Glutamatergic neuron (in vitro differentiated cells): ENCODE measurements around the gene HELZ2. TPM values are rescaled to one million over a fixed set of nuclear protein-coding genes. Genes with fewer than 3 reads are reported as not detected.

ENCODE experiments used
- DNase-seq: peaks from one replicate; pipeline ENCODE4 v3.0.0; 2022
- H3K27ac Mint-ChIP-seq: one replicate; pipeline ENCODE4 v1.8.0; 2020; ENCODE audit warnings: mild to moderate bottlenecking, mixed read lengths, inconsistent platforms; ENCODE audit not compliant: unreplicated experiment
- H3K27me3 Mint-ChIP-seq: one replicate; pipeline ENCODE4 v1.8.0; 2020; ENCODE audit warnings: mild to moderate bottlenecking, moderate library complexity, mixed read lengths, inconsistent platforms; ENCODE audit not compliant: unreplicated experiment
- H3K36me3 Mint-ChIP-seq: one replicate; pipeline ENCODE4 v1.8.0; 2020; ENCODE audit warnings: mild to moderate bottlenecking, mixed read lengths, inconsistent platforms; ENCODE audit not compliant: unreplicated experiment
- H3K4me1 Mint-ChIP-seq: one replicate; pipeline ENCODE4 v1.8.0; 2020; ENCODE audit warnings: mild to moderate bottlenecking, low read depth, mixed read lengths, inconsistent platforms; ENCODE audit not compliant: unreplicated experiment
- H3K4me3 Mint-ChIP-seq: one replicate; pipeline ENCODE4 v1.8.0; 2020; ENCODE audit warnings: mild to moderate bottlenecking, mixed read lengths, inconsistent platforms; ENCODE audit not compliant: unreplicated experiment
- H3K9me3 Mint-ChIP-seq: one replicate; pipeline ENCODE4 v1.8.0; 2020; ENCODE audit warnings: mild to moderate bottlenecking, moderate library complexity, mixed read lengths, inconsistent platforms; ENCODE audit not compliant: unreplicated experiment
- total RNA-seq: library from RNA; stranded (reverse); fragmentation: NEBNext Ultra II Directional; extraction: Animal tissue kit (Norgen Biotek cat#: 25700); gene quantifications from one replicate; pipeline ENCODE4 v1.2.1, GENCODE V29; 2021; ENCODE audit not compliant: unreplicated experiment
- TF ChIP-seq, protein P1 (sequence below): fragments of 200-600 bp; sonication (generic); IDR thresholded peaks from one replicate; pipeline ENCODE4 v1.5.0; 2021; ENCODE audit not compliant: partially characterized antibody, unreplicated experiment

HELZ2 gene
- total RNA-seq, 1 donor from 2014 or later = 87.7 TPM

DNA sequence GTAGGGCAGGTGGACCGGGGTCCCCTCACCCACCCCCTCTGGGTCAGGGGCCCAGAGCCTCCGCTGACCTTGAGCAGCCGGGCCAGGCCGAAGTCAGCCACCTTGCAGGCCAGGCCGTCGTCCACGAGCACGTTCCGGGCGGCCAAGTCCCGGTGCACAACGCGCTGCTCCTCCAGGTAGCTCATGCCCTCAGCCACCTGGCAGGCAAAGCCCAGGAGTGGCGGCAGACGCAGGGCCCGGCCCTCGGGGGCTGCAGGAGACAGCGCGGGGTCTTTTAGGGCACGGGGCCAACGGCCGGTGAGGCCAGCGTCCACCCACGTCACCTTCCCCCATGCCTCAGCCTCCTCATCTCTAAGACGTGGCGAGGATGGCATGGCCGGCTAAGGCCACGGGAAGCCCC, 32.7 kb downstream of the HELZ2 start:
- Mint-ChIP-seq H3K36me3 (peaks cover 5% of the 10 kb centered on the region), H3K27me3 (peaks cover 6% of the 10 kb centered on the region), H3K9me3 (peaks cover 8% of the 10 kb centered on the region), H3K27ac (no peak overlapping the region), H3K4me3 (no peak overlapping the region), H3K4me1 (peaks cover 3% of the 10 kb centered on the region)
- TF ChIP-seq, protein P1, sequence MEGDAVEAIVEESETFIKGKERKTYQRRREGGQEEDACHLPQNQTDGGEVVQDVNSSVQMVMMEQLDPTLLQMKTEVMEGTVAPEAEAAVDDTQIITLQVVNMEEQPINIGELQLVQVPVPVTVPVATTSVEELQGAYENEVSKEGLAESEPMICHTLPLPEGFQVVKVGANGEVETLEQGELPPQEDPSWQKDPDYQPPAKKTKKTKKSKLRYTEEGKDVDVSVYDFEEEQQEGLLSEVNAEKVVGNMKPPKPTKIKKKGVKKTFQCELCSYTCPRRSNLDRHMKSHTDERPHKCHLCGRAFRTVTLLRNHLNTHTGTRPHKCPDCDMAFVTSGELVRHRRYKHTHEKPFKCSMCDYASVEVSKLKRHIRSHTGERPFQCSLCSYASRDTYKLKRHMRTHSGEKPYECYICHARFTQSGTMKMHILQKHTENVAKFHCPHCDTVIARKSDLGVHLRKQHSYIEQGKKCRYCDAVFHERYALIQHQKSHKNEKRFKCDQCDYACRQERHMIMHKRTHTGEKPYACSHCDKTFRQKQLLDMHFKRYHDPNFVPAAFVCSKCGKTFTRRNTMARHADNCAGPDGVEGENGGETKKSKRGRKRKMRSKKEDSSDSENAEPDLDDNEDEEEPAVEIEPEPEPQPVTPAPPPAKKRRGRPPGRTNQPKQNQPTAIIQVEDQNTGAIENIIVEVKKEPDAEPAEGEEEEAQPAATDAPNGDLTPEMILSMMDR = no peak
- DNase-seq = no peak

DNA sequence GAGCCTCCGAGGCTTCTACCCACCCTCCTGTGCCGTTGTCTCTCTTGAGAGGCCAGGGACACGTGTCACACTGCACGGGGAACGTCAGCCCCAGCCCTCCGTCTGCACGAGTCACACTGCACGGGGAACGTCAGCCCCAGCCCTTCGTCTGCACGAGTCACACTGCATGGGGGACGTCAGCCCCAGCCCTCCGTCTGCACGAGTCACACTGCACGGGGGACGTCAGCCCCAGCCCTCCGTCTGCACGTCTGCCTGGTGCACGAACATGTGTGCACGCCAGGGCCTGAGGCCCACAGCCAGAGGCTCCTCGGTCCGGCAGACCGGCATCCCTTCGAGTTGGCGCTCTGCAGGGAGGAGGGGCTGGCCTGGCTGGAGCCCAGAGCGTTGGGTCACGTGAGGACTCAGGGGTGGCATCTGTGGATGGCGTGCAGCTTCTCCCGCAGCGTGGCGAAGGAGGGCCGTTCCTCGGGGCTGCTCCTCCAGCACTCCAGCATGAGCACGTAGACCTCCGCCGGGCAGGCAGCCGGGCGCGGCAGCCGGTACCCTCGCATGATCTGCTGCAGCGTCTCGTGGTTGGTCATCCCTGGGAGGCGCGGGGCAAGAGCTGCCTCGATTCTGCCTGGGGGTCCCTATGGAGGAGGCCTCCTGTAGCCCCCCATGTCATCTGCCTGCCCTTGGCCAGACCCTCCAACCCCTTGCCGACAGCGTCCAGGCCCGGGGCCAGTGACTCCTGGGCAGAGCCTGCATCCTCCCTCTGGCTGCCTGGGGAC, 33.4 kb downstream of the HELZ2 start:
- peaks cover 8% of the 10 kb centered on the region for H3K27me3 Mint-ChIP-seq
- peaks cover 5% of the 10 kb centered on the region for H3K36me3 Mint-ChIP-seq
- DNase-seq = no peak
- H3K4me3 Mint-ChIP-seq = no peak overlapping the region
- TF ChIP-seq, protein P1 = no peak
- H3K4me1 Mint-ChIP-seq = peaks cover 5% of the 10 kb centered on the region
- H3K27ac Mint-ChIP-seq = no peak overlapping the region
- peaks cover 8% of the 10 kb centered on the region for H3K9me3 Mint-ChIP-seq

DNA sequence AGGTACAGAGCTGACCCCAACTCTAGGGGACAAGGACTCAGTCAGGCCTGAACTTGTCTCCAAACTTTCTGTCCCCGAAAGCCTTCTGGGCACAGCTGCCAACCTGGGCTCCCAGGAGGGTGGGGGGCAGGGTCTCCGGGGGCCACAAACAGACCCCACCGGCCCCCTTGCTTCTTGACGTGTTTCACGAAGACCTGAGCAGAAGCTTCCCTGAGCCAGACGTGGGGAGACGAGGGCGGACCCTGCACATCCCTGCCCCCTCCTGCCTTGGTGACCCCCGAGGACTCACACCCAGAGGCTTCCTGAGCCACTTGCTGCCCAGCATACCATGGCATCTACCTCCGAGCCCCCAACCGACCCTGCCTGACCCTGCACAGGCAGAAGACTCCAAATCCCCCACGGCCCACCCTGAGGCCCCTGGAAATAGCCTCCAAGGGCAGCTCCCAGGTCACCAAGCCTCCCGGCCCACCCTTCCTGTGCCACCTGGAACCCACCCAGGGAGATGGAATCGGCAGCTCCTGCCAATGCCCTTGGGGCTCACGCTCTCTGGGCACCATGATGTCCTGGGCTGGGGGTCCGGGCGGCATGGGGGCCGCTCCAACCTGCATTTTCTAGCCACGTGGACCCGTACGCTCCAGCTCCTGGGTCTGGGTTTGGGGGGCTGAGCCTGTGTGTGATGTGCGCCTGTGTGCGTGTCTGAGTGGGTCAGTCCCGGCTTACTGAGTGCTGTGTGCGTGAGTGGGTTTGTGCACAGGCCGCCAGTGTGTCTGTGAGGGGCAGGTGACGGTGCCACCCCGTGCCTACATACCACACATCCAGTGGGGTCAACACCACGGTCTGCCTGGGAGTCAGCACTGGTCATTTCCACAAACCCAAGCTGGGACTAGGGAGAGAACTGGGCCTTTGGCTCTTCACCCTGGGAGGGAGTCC, 34.3 kb downstream of the HELZ2 start:
- DNase-seq = no peak
- peaks cover 8% of the 10 kb centered on the region for H3K27me3 Mint-ChIP-seq
- H3K4me3 Mint-ChIP-seq = no peak overlapping the region
- H3K36me3 Mint-ChIP-seq = peaks cover 5% of the 10 kb centered on the region
- peaks cover 6% of the 10 kb centered on the region for H3K4me1 Mint-ChIP-seq
- H3K27ac Mint-ChIP-seq = peak overlapping the region; percentile 22
- H3K9me3 Mint-ChIP-seq = peaks cover 8% of the 10 kb centered on the region
- TF ChIP-seq, protein P1 = no peak

DNA sequence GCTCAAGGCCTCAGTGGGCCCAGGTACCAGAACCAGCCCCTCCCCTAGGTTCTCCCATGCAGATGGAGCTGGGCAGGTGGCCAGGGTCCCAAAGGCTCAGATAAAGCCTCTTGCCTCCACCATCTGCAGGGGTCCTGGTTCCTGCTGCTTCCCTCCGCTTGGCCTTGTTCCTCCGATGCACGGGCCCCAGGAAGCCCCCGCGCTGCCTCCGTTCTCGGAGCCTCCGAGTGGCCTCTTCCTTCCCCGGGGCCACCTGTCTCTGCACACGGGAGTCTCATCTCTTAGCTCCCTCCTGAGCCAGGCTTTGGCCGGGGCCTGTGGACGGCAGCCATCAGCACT, 35.0 kb downstream of the HELZ2 start:
- peaks cover 6% of the 10 kb centered on the region for H3K4me1 Mint-ChIP-seq
- DNase-seq = no peak
- no peak overlapping the region for H3K4me3 Mint-ChIP-seq
- H3K36me3 Mint-ChIP-seq = peaks cover 5% of the 10 kb centered on the region
- H3K9me3 Mint-ChIP-seq = peaks cover 6% of the 10 kb centered on the region
- H3K27ac Mint-ChIP-seq = no peak overlapping the region
- peaks cover 8% of the 10 kb centered on the region for H3K27me3 Mint-ChIP-seq
- TF ChIP-seq, protein P1 = no peak
